ENCODE measurements around the gene DMRTC1.
"Not testable (repeated sequence)": the region's sequence is repeated elsewhere in the genome, so short reads cannot be mapped to it uniquely, and the experiment has no call there.

GRCh38 chrX:72943819-72944169 lies at the start of gene DMRTC1:
- TF ChIP-seq, protein P1, sequence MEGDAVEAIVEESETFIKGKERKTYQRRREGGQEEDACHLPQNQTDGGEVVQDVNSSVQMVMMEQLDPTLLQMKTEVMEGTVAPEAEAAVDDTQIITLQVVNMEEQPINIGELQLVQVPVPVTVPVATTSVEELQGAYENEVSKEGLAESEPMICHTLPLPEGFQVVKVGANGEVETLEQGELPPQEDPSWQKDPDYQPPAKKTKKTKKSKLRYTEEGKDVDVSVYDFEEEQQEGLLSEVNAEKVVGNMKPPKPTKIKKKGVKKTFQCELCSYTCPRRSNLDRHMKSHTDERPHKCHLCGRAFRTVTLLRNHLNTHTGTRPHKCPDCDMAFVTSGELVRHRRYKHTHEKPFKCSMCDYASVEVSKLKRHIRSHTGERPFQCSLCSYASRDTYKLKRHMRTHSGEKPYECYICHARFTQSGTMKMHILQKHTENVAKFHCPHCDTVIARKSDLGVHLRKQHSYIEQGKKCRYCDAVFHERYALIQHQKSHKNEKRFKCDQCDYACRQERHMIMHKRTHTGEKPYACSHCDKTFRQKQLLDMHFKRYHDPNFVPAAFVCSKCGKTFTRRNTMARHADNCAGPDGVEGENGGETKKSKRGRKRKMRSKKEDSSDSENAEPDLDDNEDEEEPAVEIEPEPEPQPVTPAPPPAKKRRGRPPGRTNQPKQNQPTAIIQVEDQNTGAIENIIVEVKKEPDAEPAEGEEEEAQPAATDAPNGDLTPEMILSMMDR (IDR thresholded peaks at IDR 0.05; ENCODE audit: insufficient read depth, low read length, poor library complexity, severe bottlenecking): not testable (repeated sequence)
- not testable (repeated sequence) for TF ChIP-seq EZH2phosphoT487 (conservative IDR thresholded peaks at IDR 0.05; ENCODE audit: low read length)
